NCI-H345 (cell line): ENCODE measurements around the gene KIAA0825.

ENCODE experiments used
- DNase-seq: peaks from one replicate; lab custom pipeline; 2025; lab: John Stamatoyannopoulos, UW

The KIAA0825 gene

GRCh38 chr5:94618493-94619328 lies at the start of gene KIAA0825, which contains the start of gene SLF1:
Gene KIAA0825 (minus strand): TSS chr5:94618604. CDS start chr5:94537126, 81,478 bp downstream.
Gene SLF1 (plus strand): TSS chr5:94618669. CDS start chr5:94628811, 10,142 bp downstream.
- DNase-seq = peak; percentile 89

GRCh38 chr5:94667937-94668336 lies 49.5 kb upstream of the KIAA0825 start:
- no peak for DNase-seq

- DNase-seq = no peak
Measured at GRCh38 chr5:94661086-94661485, 42.7 kb upstream of the KIAA0825 start.

- DNase-seq = no peak
Measured at GRCh38 chr5:94660506-94660905, 42.1 kb upstream of the KIAA0825 start.

GRCh38 chr5:94658272-94658671 lies 39.9 kb upstream of the KIAA0825 start:
- DNase-seq = no peak

GRCh38 chr5:94649874-94650273 lies 31.5 kb upstream of the KIAA0825 start:
- no peak for DNase-seq

- DNase-seq = no peak
Measured at GRCh38 chr5:94646758-94647157, 28.4 kb upstream of the KIAA0825 start.

GRCh38 chr5:94645053-94645452 lies 26.6 kb upstream of the KIAA0825 start:
- DNase-seq = no peak

- DNase-seq = no peak
Measured at GRCh38 chr5:94640176-94640575, 21.8 kb upstream of the KIAA0825 start.

GRCh38 chr5:94632024-94632423 lies 13.6 kb upstream of the KIAA0825 start:
- DNase-seq = no peak

- no peak for DNase-seq
Measured at GRCh38 chr5:94627191-94627590, 8.8 kb upstream of the KIAA0825 start.

GRCh38 chr5:94623877-94624276 lies 5.5 kb upstream of the KIAA0825 start:
- DNase-seq = no peak

- DNase-seq = no peak
Measured at GRCh38 chr5:94623011-94623410, 4.6 kb upstream of the KIAA0825 start.

GRCh38 chr5:94621763-94622162 lies 3.4 kb upstream of the KIAA0825 start:
- DNase-seq = no peak

GRCh38 chr5:94620256-94620655 lies 1.9 kb upstream of the KIAA0825 start:
- DNase-seq = no peak

GRCh38 chr5:94618029-94618492 lies 343 bp downstream of the KIAA0825 start:
- peak; percentile 43 for DNase-seq

- DNase-seq = no peak
Measured at GRCh38 chr5:94615862-94616261, 2.5 kb downstream of the KIAA0825 start.

- no peak for DNase-seq
Measured at GRCh38 chr5:94614156-94614805, 4.1 kb downstream of the KIAA0825 start.

GRCh38 chr5:94613583-94613982 lies 4.8 kb downstream of the KIAA0825 start:
- DNase-seq = no peak

GRCh38 chr5:94595281-94595840 lies 23.0 kb downstream of the KIAA0825 start:
- DNase-seq = no peak

- no peak for DNase-seq
Measured at GRCh38 chr5:94577466-94578245, 40.7 kb downstream of the KIAA0825 start.

GRCh38 chr5:94575196-94575595 lies 43.2 kb downstream of the KIAA0825 start:
- DNase-seq = no peak
